ENCODE results near the gene CNR1.

Gene CNR1

DNA sequence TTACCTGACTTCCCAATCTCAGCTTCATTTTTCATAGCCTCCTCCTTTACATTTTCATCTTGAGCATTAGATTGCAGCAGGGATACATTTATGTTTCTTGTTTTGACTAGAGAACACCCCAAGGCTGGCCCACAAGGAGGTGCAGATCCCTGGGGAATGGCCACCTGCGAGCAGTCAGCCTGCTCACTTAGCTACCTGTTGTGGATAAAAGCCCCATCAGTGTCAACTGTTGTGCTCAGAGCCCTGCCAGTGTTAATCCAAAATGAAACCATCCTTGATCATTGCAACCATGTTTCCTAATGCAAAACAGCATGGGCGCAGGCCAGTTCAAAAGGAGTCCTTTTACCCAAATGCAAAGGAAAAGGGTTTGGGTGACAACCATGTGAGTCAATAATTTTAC, 50.8 kb downstream of the CNR1 start:
- TF ChIP-seq YY1 (IDR thresholded peaks at IDR 0.05; ENCODE audit: low read depth): no peak
- TF ChIP-seq ZBTB7A (IDR thresholded peaks at IDR 0.05; ENCODE audit: low read depth): no peak
- TF ChIP-seq USF1 (IDR thresholded peaks at IDR 0.05): no peak
- no peak for TF ChIP-seq CEBPB (IDR thresholded peaks at IDR 0.05)
- no peak for TF ChIP-seq RAD21 (IDR thresholded peaks at IDR 0.05; ENCODE audit: low read depth)
- TF ChIP-seq TEAD4 (IDR thresholded peaks at IDR 0.05): no peak
- no peak for TF ChIP-seq EGR1 (IDR thresholded peaks at IDR 0.05)
- no peak for TF ChIP-seq FOXM1 (IDR thresholded peaks at IDR 0.05; ENCODE audit: borderline replicate concordance, low read depth)
- TF ChIP-seq CREB1 (IDR thresholded peaks at IDR 0.05; ENCODE audit: low read depth): no peak
- no peak for TF ChIP-seq MAX (IDR thresholded peaks at IDR 0.05)
- no peak for TF ChIP-seq TCF12 (IDR thresholded peaks at IDR 0.05; ENCODE audit: low read depth)
- no peak for TF ChIP-seq TAF1 (IDR thresholded peaks at IDR 0.05; ENCODE audit: low read depth)

GRCh38 chr6:88114838-88115237, 51.3 kb downstream of the CNR1 start:
- TF ChIP-seq CREB1 (IDR thresholded peaks at IDR 0.05; ENCODE audit: low read depth) (no peak), USF1 (IDR thresholded peaks at IDR 0.05) (no peak), EP300 (IDR thresholded peaks at IDR 0.05; ENCODE audit: borderline replicate concordance) (no peak), MAX (IDR thresholded peaks at IDR 0.05) (no peak)

DNA sequence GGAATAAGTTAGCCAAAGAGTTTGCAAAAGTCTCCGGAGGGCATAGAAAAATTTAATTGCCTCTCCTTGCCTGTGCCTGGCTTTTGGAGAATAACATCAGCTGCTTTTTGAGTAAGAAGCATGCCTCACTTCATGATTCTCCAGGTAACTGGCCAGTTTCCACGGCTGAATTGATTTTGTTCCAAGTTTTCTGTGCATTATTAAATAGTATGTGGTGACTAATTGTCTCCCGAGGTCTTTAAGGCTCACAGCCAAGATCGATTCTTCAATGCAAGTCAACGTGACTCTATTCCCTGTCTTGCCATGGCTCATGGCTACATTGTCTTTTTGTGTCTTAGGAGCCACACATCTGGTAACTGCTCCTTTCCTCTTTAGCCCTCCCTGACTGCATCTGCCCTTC, 54.2 kb downstream of the CNR1 start:
- TF ChIP-seq, protein P1, sequence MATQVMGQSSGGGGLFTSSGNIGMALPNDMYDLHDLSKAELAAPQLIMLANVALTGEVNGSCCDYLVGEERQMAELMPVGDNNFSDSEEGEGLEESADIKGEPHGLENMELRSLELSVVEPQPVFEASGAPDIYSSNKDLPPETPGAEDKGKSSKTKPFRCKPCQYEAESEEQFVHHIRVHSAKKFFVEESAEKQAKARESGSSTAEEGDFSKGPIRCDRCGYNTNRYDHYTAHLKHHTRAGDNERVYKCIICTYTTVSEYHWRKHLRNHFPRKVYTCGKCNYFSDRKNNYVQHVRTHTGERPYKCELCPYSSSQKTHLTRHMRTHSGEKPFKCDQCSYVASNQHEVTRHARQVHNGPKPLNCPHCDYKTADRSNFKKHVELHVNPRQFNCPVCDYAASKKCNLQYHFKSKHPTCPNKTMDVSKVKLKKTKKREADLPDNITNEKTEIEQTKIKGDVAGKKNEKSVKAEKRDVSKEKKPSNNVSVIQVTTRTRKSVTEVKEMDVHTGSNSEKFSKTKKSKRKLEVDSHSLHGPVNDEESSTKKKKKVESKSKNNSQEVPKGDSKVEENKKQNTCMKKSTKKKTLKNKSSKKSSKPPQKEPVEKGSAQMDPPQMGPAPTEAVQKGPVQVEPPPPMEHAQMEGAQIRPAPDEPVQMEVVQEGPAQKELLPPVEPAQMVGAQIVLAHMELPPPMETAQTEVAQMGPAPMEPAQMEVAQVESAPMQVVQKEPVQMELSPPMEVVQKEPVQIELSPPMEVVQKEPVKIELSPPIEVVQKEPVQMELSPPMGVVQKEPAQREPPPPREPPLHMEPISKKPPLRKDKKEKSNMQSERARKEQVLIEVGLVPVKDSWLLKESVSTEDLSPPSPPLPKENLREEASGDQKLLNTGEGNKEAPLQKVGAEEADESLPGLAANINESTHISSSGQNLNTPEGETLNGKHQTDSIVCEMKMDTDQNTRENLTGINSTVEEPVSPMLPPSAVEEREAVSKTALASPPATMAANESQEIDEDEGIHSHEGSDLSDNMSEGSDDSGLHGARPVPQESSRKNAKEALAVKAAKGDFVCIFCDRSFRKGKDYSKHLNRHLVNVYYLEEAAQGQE (IDR thresholded peaks at IDR 0.05; ENCODE audit: low read depth): no peak
- TF ChIP-seq EGR1 (IDR thresholded peaks at IDR 0.05) (no peak), FOXM1 (IDR thresholded peaks at IDR 0.05; ENCODE audit: borderline replicate concordance, low read depth) (no peak), CEBPB (IDR thresholded peaks at IDR 0.05) (no peak), MAX (IDR thresholded peaks at IDR 0.05) (no peak), NFIC (IDR thresholded peaks at IDR 0.05) (no peak), YY1 (IDR thresholded peaks at IDR 0.05; ENCODE audit: low read depth) (no peak), USF1 (IDR thresholded peaks at IDR 0.05) (no peak), RAD21 (IDR thresholded peaks at IDR 0.05; ENCODE audit: low read depth) (no peak), CREB1 (IDR thresholded peaks at IDR 0.05; ENCODE audit: low read depth) (no peak), TCF12 (IDR thresholded peaks at IDR 0.05; ENCODE audit: low read depth) (no peak)

DNA sequence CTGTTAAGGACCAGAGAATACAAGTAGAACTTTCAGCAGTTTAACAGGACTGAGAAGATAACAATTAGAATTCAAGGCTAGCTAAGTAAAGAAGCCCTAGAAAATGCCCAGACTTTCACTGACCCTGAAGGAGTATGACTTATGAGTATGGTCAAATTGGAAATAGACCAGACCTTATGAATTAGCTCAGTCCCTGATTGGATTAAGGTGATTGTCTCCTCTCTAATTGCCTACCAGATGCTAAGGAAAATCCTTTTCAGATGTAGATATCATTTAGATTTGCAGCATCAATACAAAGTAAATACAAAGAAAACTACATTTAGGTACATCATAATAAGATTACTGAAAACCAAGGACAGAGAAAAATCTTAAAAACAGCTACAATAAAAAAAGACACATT, 58.9 kb downstream of the CNR1 start:
- TF ChIP-seq, protein P1 (IDR thresholded peaks at IDR 0.05; ENCODE audit: low read depth): no peak
- no peak for TF ChIP-seq TCF12 (IDR thresholded peaks at IDR 0.05; ENCODE audit: low read depth)

DNA sequence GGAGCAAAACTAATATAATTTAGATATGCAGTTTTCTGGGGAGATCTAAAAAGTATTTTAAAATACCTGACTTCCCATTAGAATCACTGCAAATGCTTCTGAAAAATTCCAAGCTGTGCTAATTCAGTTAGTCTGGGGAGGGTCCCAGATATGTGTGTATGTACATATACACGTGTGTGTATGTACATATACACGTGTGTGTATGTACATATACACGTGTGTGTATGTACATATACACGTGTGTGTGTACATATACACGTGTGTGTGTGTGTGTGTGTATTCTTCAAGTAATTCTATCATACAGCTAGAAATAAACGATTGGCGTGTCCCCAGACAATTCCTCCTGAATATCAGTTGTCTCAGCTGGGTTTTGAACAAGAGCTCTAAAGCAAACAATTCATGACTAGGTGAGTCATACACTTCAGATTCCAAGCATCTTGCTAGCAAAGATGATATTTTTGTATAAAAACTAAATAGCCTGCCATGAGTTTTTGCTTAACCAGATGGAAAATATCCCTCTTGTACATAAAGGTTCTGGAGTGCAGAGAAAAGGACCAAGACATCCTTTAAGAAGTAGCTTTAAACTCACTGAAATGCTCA, 60.3 kb downstream of the CNR1 start:
- TF ChIP-seq MAX (IDR thresholded peaks at IDR 0.05) (no peak), CEBPB (IDR thresholded peaks at IDR 0.05) (no peak), TAF1 (IDR thresholded peaks at IDR 0.05; ENCODE audit: low read depth) (no peak), NFIC (IDR thresholded peaks at IDR 0.05) (no peak), FOXM1 (IDR thresholded peaks at IDR 0.05; ENCODE audit: borderline replicate concordance, low read depth) (no peak), CREB1 (IDR thresholded peaks at IDR 0.05; ENCODE audit: low read depth) (no peak), TEAD4 (IDR thresholded peaks at IDR 0.05) (no peak), USF1 (IDR thresholded peaks at IDR 0.05) (no peak), EGR1 (IDR thresholded peaks at IDR 0.05) (no peak), EP300 (IDR thresholded peaks at IDR 0.05; ENCODE audit: borderline replicate concordance) (no peak), YY1 (IDR thresholded peaks at IDR 0.05; ENCODE audit: low read depth) (no peak), ZBTB7A (IDR thresholded peaks at IDR 0.05; ENCODE audit: low read depth) (no peak), RAD21 (IDR thresholded peaks at IDR 0.05; ENCODE audit: low read depth) (no peak), TCF12 (IDR thresholded peaks at IDR 0.05; ENCODE audit: low read depth) (no peak)
- TF ChIP-seq, protein P1 (IDR thresholded peaks at IDR 0.05; ENCODE audit: low read depth): no peak
